Measurements from ENCODE around the gene TANK.

GRCh38 chr2:161122772-161123530 lies 37.3 kb upstream of the TANK start:
- no peak for TF ChIP-seq CTCF (conservative IDR thresholded peaks at IDR 0.05 in 1 of 2, IDR thresholded peaks at IDR 0.05 in 1 of 2; ENCODE audit: low read depth in 1 of 2, low read length in 2 of 2)
- TF ChIP-seq EZH2 (IDR thresholded peaks at IDR 0.05; ENCODE audit: low read length, missing control alignments): no peak

Measured in fibroblast of lung (primary cell).